ENCODE data around the gene FOXL3.
"Not testable (repeated sequence)": the region's sequence is repeated elsewhere in the genome, so short reads cannot be mapped to it uniquely, and the experiment has no call there.

The FOXL3 gene

GRCh38 chr7:289756-290553, at the start of gene FOXL3:
FOXL3 (plus strand) TSS chr7:290170; CDS start chr7:290170, 0 bp downstream.
- DNase-seq = no peak

GRCh38 chr7:240887-241421, 49.0 kb upstream of the FOXL3 start:
- no peak for DNase-seq

- DNase-seq = no peak
Measured at GRCh38 chr7:241513-241912, 48.5 kb upstream of the FOXL3 start.

- not testable (repeated sequence) for DNase-seq
Measured at GRCh38 chr7:242826-243579, 47.0 kb upstream of the FOXL3 start.

GRCh38 chr7:243580-243978, 46.4 kb upstream of the FOXL3 start:
- DNase-seq = not testable (repeated sequence)

GRCh38 chr7:244974-245373, 45.0 kb upstream of the FOXL3 start:
- DNase-seq = no peak

GRCh38 chr7:245574-246295, 44.2 kb upstream of the FOXL3 start:
- DNase-seq = no peak

- DNase-seq = no peak
Measured at GRCh38 chr7:246451-246850, 43.5 kb upstream of the FOXL3 start.

GRCh38 chr7:247181-247580, 42.8 kb upstream of the FOXL3 start:
- no peak for DNase-seq

GRCh38 chr7:247636-248035, 42.3 kb upstream of the FOXL3 start:
- DNase-seq = no peak

GRCh38 chr7:248732-249435, 41.1 kb upstream of the FOXL3 start:
- DNase-seq = no peak

GRCh38 chr7:249989-250388, 40.0 kb upstream of the FOXL3 start:
- DNase-seq = no peak

GRCh38 chr7:250523-250922, 39.4 kb upstream of the FOXL3 start:
- no peak for DNase-seq

GRCh38 chr7:251005-251404, 39.0 kb upstream of the FOXL3 start:
- DNase-seq = no peak

- DNase-seq = no peak
Measured at GRCh38 chr7:251446-252175, 38.4 kb upstream of the FOXL3 start.

- DNase-seq = no peak
Measured at GRCh38 chr7:252216-252965, 37.6 kb upstream of the FOXL3 start.

- DNase-seq = no peak
Measured at GRCh38 chr7:252981-253380, 37.0 kb upstream of the FOXL3 start.

GRCh38 chr7:253581-254336, 36.2 kb upstream of the FOXL3 start:
- DNase-seq = no peak

GRCh38 chr7:254337-255037, 35.5 kb upstream of the FOXL3 start:
- DNase-seq = no peak

GRCh38 chr7:255038-255435, 34.9 kb upstream of the FOXL3 start:
- DNase-seq = no peak

Data from NCI-H2029 treated with DMSO at 0.1 percent for 48 hours (cell line).